GM21786 (cell line): ENCODE measurements around the gene GPR132.
A peak's percentile ranks its signal among the peaks of the same experiment; 100 is the strongest.

ENCODE experiments used
- ATAC-seq: cut with Tn5 transposase; IDR thresholded peaks from one replicate; pipeline ENCODE4 v1.9.1; 2021; ENCODE audit not compliant: unreplicated experiment

Gene GPR132

GRCh38 chr14:105023144-105023543 lies 42.1 kb downstream of the GPR132 start:
- no peak for ATAC-seq

- ATAC-seq, result no peak
Measured at GRCh38 chr14:105022276-105022670, 43.0 kb downstream of the GPR132 start.

GRCh38 chr14:105021656-105022275 lies 43.5 kb downstream of the GPR132 start:
- no peak for ATAC-seq

- ATAC-seq, result peak; percentile 76
Measured at GRCh38 chr14:105020815-105021655, 44.2 kb downstream of the GPR132 start, which contains the start of gene CDCA4. CDCA4 (minus strand) TSS chr14:105021083; CDS start chr14:105011929, 9,154 bp downstream.

GRCh38 chr14:105019861-105020814 lies 45.1 kb downstream of the GPR132 start:
- peak; percentile 25 for ATAC-seq

- no peak for ATAC-seq
Measured at GRCh38 chr14:105018414-105018813, 46.8 kb downstream of the GPR132 start.

GRCh38 chr14:105015905-105016304 lies 49.3 kb downstream of the GPR132 start:
- no peak for ATAC-seq

GRCh38 chr14:105015242-105015641 lies 50.0 kb downstream of the GPR132 start:
- ATAC-seq, result no peak

GRCh38 chr14:105014631-105015030 lies 50.6 kb downstream of the GPR132 start:
- ATAC-seq, result no peak

- no peak for ATAC-seq
Measured at GRCh38 chr14:105014032-105014431, 51.2 kb downstream of the GPR132 start.

- no peak for ATAC-seq
Measured at GRCh38 chr14:105013150-105013785, 52.0 kb downstream of the GPR132 start.

GRCh38 chr14:105012171-105012985 lies 52.9 kb downstream of the GPR132 start:
- no peak for ATAC-seq

- no peak for ATAC-seq
Measured at GRCh38 chr14:105011312-105011990, 53.8 kb downstream of the GPR132 start.

- ATAC-seq, result no peak
Measured at GRCh38 chr14:105010891-105011291, 54.3 kb downstream of the GPR132 start.

- no peak for ATAC-seq
Measured at GRCh38 chr14:105010106-105010505, 55.1 kb downstream of the GPR132 start.

- ATAC-seq, result no peak
Measured at GRCh38 chr14:105007593-105008264, 57.5 kb downstream of the GPR132 start.

GRCh38 chr14:105006831-105007592 lies 58.2 kb downstream of the GPR132 start:
- no peak for ATAC-seq
